ENCODE data around the gene MVB12B.

DNA sequence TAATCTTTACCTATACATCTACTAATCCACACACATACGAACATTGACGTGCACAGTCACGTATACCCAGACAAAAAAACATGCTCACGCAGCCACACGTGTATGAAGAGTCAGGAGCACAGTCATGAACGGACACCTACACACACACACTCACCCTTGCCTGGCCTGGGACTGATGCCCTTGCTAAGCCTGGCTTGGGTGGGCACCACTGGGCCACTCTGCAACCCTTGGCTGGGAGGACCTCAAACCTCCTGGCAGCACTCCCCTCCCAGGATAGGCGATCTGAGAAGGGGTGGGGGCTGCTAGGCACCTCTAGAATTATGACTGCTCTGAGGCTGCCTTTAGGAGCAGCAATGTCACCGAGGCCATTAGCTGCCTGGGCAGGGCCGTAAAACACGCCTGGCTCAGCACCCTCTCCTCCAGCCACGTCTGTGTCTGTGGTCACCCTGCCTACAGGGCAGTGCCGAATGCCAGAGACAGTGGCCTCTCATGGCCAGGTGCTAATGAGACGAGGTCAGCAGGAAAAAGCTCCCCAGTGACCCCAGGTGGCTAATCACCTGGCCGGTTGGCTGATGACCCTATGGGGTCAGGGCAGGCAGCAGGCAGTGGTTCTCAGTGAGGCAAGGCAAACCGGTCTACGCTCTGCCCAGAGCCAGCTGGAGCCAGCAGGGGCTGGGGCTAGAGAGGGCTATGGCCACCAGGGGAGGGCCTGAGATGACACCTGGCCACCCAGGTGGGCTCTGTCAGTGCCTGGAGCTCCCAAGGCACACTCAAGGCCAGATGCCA lies 33.7 kb upstream of the MVB12B start:
- TF ChIP-seq CTCF (conservative IDR thresholded peaks at IDR 0.05; ENCODE audit: low read length): no peak
- no peak for TF ChIP-seq EZH2phosphoT487 (IDR thresholded peaks at IDR 0.05; ENCODE audit: borderline replicate concordance)

Data from Loucy (cell line).